PFSK-1 (cell line): ENCODE results near the gene NGFR.

Experiments used
- POLR2AphosphoS5 ChIP-seq: IDR thresholded peaks from 2 replicates; pipeline ENCODE4 v1.6.1; 2012; ENCODE audit warnings: low read depth, mild to moderate bottlenecking, control low read depth, low read length, moderate library complexity
- REST ChIP-seq, 2 experiments: IDR thresholded peaks; 2 replicates each; pipeline versions ENCODE4 v1.6.1 to v1.8.0; 2011 to 2012; ENCODE audit warnings: low read depth in 2 of 2, low read length in 2 of 2, control low read depth in 1 of 2, inconsistent platforms in 1 of 2, mild to moderate bottlenecking in 1 of 2, moderate library complexity in 1 of 2; ENCODE audit not compliant: insufficient read depth in 1 of 2
- SIN3A ChIP-seq: IDR thresholded peaks from 2 replicates; pipeline ENCODE4 v1.6.1; 2012; ENCODE audit warnings: mild to moderate bottlenecking, low read length, moderate library complexity, borderline replicate concordance; ENCODE audit not compliant: insufficient read depth
- TAF1 ChIP-seq: IDR thresholded peaks from 2 replicates; pipeline ENCODE4 v1.6.1; 2012; ENCODE audit warnings: low read length, control low read depth, borderline replicate concordance; ENCODE audit not compliant: insufficient read depth

- no peak for TF ChIP-seq SIN3A
- TF ChIP-seq POLR2AphosphoS5: no peak
- no peak for TF ChIP-seq TAF1
- no peak for TF ChIP-seq REST (IDR thresholded peaks at IDR 0.05; ENCODE audit: insufficient read depth in 1 of 2, low read depth in 2 of 2, low read length in 2 of 2)
Observed at GRCh38 chr17:49556223-49556943, 61.3 kb downstream of the NGFR start.
